HG03439 (cell line): ENCODE measurements around the gene ANKMY1.

Experiments
- ATAC-seq: cut with Tn5 transposase; IDR thresholded peaks from one replicate; pipeline ENCODE4 v1.9.1; 2021; ENCODE audit warnings: mild to moderate bottlenecking, moderate library complexity; ENCODE audit not compliant: unreplicated experiment

The ANKMY1 gene

DNA sequence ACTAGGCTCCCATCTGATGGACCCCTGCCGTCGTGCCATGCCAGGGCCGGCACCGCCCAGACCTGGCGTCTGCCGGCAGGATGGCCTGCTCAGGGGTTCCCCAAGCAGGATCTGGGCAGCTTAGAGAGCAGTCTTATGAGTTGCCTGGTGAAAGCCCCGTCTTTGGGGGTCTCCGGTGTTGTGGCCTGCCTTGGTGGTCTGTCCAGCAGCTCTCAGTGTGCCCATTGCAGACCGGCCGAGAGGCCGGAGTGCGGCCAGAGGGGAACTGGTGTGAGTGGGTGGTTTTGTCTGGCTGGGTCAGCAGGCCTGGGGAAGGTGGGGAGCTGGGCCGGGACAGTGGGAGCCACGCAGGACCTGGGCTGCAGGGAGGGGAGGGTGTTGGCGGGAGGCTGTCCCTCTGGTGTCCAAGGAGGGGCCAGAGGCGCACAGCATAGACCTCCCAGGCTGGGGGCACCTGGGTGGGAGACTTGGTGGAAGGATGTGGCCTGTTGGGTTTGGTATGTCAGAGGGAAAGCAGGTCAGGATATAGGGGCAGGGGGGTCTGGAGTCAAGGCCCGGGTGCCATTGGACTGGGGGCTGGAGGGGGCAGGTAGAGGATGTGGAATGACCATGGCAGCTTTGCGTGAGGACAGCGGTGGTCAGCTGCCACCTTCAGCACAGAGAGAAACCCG, 105.9 kb downstream of the ANKMY1 start:
- ATAC-seq, result no peak

DNA sequence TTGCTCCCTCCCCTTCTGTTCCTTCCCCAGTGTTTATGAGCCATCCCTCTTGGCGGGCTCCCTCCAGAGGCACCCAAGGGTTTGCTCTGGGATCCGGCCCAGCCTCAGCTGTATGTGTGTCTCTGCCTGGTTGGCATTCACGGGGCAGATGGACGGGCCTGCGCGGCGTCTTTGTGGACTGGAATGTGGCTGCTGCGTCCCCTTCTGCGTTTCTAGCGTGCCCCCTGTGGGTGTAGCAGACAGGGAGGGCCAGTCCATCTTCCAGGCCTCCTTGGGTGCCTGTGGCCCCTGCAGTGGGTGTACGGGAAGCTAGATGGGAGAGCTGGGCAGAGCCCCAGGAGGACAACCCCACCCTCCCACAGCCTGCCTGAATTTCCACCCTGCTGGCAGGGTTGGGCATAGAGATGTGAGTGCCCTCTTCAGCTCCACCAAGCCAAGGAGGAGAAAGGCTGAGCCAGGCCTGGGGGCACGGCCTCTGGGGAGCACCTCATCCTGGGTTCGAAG, 106.6 kb downstream of the ANKMY1 start:
- ATAC-seq, result no peak

DNA sequence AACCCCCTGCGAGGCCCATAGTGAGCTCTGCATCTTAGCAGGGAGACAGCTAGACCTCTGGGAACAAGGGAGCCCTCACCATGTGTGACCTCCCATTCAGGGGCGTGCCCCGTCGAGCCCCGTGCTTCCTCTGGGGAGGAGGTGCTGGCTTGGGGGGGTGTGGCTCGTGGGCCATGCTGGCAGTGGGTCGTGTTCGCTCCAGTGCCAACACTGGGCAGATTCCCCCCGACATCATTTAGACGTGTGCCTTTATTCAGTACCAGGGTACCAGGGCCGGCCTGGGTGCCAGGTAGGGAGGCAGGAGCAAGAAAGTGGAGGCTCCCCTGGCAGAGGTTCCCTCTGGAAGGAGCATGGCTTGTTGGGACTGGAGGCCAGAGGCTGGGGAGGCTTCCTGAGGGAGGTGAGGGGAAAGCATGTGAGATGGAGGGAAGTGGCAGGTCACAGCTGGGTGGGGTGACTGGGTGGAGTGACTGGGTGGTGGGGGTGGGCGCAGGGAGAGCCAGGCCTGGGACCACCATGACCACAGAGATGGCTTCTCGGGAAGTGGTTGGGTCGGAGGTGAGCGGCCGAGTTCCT, 107.2 kb downstream of the ANKMY1 start:
- no peak for ATAC-seq

GRCh38 chr2:240449764-240450531, 107.8 kb downstream of the ANKMY1 start:
- no peak for ATAC-seq

GRCh38 chr2:240448387-240449274, 109.2 kb downstream of the ANKMY1 start:
- ATAC-seq, result no peak

DNA sequence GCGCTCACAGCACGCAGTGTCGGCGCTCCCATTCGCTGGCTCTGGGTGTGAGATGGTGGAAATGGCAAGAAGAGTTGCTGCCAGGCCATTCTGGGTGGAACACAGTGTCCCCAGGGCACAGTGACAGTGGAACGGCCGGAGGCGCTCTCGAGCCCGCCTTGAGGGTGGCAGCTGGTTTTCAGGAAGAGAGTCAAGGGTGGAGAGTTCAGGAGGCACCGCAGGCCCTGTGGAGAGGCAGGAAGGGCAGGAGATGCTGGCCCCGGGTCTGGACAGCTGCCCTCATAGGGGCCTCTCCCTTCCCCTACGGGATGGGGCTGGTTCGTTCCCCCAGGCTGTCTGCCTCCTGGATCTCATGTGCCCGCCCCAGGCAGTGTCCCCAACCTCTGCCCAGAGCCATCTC, 109.9 kb downstream of the ANKMY1 start:
- no peak for ATAC-seq

- no peak for ATAC-seq
Measured at GRCh38 chr2:240447331-240447730, 110.5 kb downstream of the ANKMY1 start.

- ATAC-seq, result no peak
Measured at GRCh38 chr2:240446664-240447175, 111.1 kb downstream of the ANKMY1 start.

- ATAC-seq, result no peak
Measured at GRCh38 chr2:240445961-240446663, 111.7 kb downstream of the ANKMY1 start.

- ATAC-seq, result no peak
Measured at GRCh38 chr2:240444464-240444863, 113.3 kb downstream of the ANKMY1 start.

DNA sequence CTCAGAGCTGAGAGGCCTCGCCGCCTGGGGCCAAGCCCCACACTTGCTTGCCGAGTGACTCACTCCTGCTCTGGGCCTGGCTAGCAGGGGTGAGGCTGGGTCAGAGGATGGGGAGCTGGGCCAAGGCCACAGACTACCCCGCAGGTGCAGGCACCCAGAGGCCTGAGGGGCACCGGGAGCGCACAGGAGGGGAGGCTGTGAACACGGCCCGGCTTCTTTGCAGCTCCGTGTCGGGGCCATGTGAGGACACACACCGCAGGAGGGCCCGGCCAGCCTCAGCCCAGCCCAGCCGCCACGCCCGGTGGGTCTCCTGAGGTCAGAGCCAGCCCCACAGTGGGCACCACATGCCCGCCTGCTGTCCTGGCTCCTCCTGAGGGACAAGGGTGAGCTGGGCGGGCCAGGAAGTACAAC, 113.9 kb downstream of the ANKMY1 start:
- ATAC-seq, result no peak

DNA sequence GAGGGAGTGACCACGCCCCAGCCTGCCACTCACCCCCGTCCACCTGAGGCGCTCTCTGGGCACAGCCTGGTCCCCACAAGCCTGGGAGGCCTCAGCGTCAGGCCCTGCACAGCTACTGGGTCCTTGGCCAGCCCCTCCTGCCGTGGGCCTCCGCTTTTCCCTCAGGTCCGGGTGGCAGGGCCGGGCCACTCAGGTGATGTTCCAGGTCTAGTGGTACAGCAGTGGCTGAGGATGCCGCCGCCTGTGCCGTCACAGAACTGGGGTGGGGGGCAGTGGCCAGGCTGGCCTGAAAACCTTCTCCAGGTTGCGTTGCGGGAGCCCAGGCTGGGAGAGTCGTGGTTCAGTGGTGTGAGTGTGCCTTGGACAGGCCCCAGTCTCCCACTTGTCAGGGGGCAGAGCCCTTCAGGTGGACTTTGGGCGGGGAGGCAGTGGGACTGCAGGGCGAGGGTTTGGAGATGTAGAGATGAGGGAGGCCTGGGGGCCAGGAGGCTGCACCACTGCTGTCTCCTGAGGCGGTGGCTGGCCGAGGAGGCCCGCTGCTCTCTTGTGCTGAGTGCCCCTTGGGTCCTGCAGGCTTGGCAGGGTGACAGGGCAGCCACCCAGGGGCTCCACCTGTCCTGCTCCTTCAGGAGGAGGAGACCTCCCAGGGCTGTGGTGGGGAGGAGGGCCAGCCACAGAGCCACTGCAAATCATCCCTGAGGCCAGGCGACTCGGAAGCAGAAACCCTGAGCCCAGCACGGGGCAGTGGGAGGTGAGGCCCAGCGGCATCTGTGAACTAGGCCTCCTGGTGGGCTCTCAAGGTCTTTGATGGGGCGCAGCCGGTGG, 114.7 kb downstream of the ANKMY1 start:
- ATAC-seq, result no peak

GRCh38 chr2:240441993-240442411, 115.8 kb downstream of the ANKMY1 start:
- no peak for ATAC-seq

- ATAC-seq, result no peak
Measured at GRCh38 chr2:240441326-240441992, 116.3 kb downstream of the ANKMY1 start.

DNA sequence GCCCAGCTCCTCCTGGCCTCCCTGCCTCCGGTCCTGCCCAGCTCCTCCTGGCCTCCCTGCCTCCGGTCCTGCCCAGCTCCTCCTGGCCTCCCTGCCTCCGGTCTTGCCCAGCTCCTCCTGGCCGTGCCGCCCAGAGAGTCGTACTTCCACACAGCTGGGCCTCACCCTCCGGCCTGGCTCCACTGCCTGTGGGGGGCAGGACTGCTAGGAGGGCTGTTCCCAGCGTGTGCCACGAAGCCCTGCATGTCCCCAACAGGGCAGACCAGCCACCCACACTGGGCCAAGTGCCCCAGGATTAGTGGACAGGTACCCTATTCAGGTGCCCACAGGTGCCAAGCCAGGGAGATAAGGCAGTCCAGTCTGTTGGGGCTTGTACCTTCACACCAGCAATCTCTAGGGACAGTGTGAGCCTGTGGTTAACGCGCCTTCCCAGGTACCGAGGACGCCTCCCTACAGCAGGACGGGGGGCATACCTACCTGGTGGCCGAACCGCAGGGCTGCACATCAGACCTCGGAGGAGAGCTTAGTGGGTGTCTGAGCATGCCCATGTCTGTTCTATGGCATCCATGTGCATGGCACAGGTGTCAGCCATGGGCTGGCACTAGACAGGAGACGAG, 117.0 kb downstream of the ANKMY1 start:
- ATAC-seq, result no peak

DNA sequence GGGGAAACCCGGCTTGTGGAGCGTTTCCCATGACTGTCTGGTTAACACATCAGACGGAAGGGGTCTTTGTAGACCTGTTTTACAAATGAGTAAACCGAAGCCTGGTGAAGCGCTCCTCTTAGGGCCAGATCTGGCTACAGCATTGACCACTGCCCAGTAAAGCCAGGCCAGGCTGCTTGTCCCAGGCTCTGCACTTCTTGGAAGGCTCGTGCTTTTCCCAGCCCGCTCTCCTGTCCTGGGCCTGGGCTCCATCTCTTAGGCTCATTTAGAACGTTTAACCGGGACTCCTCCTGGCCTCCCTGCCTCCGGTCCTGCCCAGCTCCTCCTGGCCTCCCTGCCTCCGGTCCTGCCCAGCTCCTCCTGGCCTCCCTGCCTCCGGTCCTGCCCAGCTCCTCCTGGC, 117.5 kb downstream of the ANKMY1 start:
- no peak for ATAC-seq

GRCh38 chr2:240439698-240440151, 118.1 kb downstream of the ANKMY1 start:
- no peak for ATAC-seq
